GM12873 (cell line): Measurements from ENCODE around the gene NPNT.

Source experiments
- CTCF ChIP-seq: IDR thresholded peaks from 2 replicates; pipeline ENCODE4 v1.5.1; 2012; ENCODE audit warnings: low read depth, mild to moderate bottlenecking, moderate library complexity, low read length, control low read depth; ENCODE audit not compliant: insufficient read depth; ENCODE audit errors: missing control alignments

NPNT gene

GRCh38 chr4:106010761-106011160, 115.5 kb downstream of the NPNT start:
- TF ChIP-seq CTCF, result no peak

GRCh38 chr4:106011387-106011786, 116.1 kb downstream of the NPNT start:
- TF ChIP-seq CTCF, result no peak

GRCh38 chr4:106017975-106018374, 122.7 kb downstream of the NPNT start:
- no peak for TF ChIP-seq CTCF

GRCh38 chr4:106019771-106020170, 124.5 kb downstream of the NPNT start:
- no peak for TF ChIP-seq CTCF
